Cardiac fibroblast (primary cell): ENCODE measurements around the gene RECQL5.

ENCODE experiments used
- DNase-seq, 2 donors: peaks; one replicate each; pipeline versions ENCODE4 v3.0.0 to v3.0.0-alpha.2; 2010; ENCODE audit warnings: low read depth in 2 of 2
- H3K4me3 ChIP-seq, 2 donors: replicated peaks in 1 of 2; 1 replicate in 1 of 2; 2 replicates in 1 of 2; pipeline ENCODE4 v1.5.1; 2011; ENCODE audit warnings: low read depth in 2 of 2, low read length in 2 of 2, mild to moderate bottlenecking in 2 of 2, moderate library complexity in 1 of 2
- CTCF ChIP-seq: IDR thresholded peaks from one replicate; pipeline ENCODE4 v1.5.1; 2011; ENCODE audit warnings: low read depth, mild to moderate bottlenecking, low read length, inconsistent platforms

Gene RECQL5

DNA sequence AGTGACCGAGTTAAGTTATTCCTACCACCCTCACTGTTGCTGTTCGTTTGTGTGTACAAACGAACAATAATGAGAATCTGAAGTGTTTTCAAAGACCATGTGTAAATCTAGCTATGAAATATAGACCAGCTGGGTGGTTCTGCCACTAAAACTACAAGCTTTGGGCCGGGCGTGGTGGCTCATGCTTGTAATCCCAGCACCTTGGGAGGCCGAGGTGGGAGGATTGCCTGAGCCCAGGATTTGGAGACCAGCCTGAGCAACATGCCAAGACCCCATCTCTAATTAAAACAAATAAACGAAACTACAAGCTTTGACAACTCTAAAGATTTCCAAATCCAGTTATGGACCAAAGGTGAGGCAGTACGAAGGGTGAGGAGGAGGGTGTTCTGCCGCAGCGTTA lies 973 bp downstream of the RECQL5 start:
- TF ChIP-seq CTCF: no peak
- no peak for DNase-seq
- H3K4me3 ChIP-seq: peak overlapping the region; percentile 97 to 100

GRCh38 chr17:75664099-75664549 lies 2.8 kb downstream of the RECQL5 start:
- no peak for DNase-seq
- TF ChIP-seq CTCF: no peak
- no peak overlapping the region for H3K4me3 ChIP-seq

DNA sequence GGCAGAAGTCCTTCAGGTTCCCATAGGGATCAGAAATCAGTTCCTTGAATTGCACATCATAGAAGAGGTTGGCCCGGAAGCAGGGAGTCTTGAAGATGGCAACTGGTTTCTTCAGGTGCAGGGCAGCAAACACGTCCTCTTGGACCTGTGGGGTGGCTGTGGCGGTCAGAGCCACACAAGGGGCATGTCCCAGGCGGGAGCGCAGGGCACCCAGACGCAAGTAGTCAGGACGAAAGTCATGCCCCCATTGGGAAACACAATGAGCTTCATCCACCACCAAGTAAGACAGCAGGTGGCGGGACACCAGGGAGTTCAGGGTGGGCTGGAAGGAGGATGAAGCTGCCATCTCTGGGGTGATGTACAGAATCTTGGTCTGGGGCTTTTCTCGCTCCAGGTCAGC lies 4.4 kb downstream of the RECQL5 start:
- H3K4me3 ChIP-seq: no peak overlapping the region
- TF ChIP-seq CTCF: no peak
- DNase-seq: no peak

DNA sequence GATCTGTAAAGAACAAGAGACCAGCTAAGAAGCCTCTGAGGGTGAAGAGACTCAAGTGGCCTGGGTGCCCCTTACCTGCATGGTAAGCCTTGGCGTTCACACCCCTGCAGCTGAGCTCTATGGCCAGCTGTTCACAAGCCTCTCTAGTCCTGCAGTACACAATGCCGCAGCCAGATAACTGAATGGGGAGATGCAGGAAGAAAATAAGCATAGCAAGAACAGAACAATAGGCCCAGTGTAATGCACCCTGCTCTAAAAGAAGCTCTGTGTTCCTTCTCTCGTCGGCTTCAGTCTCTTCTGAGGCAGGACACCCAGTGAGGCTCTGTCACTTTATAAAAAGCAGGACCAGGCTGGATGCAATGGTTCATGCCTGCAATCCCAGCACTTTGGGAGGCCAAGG lies 5.4 kb downstream of the RECQL5 start:
- no peak for DNase-seq
- H3K4me3 ChIP-seq: no peak overlapping the region
- no peak for TF ChIP-seq CTCF

- no peak for TF ChIP-seq CTCF
- DNase-seq: no peak
- H3K4me3 ChIP-seq: no peak overlapping the region
These were observed 8.7 kb downstream of the RECQL5 start for GRCh38 chr17:75658237-75658636.

DNA sequence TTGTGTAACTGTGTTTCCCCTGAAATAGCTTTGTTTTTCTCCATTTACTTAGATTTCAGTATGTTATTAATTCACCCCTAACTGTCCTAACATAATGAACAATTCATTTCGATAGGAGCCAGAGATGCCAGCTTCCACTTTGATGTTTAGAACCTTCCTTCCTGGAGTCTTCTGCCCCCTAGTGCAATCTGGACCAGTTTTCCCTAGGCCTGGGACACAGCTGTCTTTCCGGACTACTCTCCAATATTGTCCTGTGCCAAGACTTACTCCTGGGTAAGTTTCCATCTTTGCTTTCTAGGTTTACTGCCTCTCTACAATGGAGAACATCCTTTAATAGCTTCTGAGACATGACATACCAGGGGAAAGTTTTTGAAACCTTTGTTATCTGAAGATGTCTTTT lies 12.8 kb downstream of the RECQL5 start:
- no peak for TF ChIP-seq CTCF
- H3K4me3 ChIP-seq: no peak overlapping the region

GRCh38 chr17:75652934-75653549 lies 13.9 kb downstream of the RECQL5 start:
- H3K4me3 ChIP-seq: no peak overlapping the region
- peak; percentile 85 for TF ChIP-seq CTCF
- DNase-seq: peak; percentile 32 to 42

More for the DNA sequence above, 12.8 kb downstream of the RECQL5 start:
- peak in 1 of 2 donors; percentile 9 for DNase-seq
